Esophagus muscularis mucosa (tissue), 3 donors: Measurements from ENCODE around the gene FGF12.

Source experiments
- POLR2AphosphoS5 ChIP-seq, 2 donors: sonication (generic); formaldehyde crosslinking; IDR thresholded peaks; one replicate each; pipeline ENCODE4 v1.6.1; 2017; ENCODE audit warnings: antibody characterized with exemption in 2 of 2
- TF ChIP-seq, protein P1 (sequence below), 3 experiments: fragments of 200-600 bp in 2 of 3; fragments of 450-650 bp in 1 of 3; sonication (generic) in 2 of 3; IDR thresholded peaks; one replicate each; pipeline ENCODE4 v1.5.1; 2017 to 2019; ENCODE audit warnings: antibody characterized with exemption in 3 of 3, mild to moderate bottlenecking in 2 of 3, moderate library complexity in 1 of 3

DNA sequence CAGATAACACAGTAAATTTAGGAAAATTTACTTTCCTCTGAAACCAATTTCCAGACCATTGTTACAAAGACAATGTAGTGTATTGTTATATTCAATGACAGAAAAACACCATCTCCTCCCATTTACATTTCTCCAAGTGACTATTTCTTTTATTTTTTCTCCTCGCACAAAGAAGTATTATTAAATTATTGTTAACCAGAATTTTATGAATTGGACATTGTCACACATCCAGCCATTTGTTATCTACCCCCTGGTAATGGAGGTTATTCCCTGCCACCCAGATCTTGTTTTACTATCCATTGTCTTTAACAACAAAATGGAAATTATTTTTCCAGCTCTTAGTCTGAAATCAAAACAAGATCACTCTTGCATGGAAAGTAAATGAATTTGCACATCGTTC, 511.3 kb downstream of the FGF12 start:
- TF ChIP-seq, protein P1, sequence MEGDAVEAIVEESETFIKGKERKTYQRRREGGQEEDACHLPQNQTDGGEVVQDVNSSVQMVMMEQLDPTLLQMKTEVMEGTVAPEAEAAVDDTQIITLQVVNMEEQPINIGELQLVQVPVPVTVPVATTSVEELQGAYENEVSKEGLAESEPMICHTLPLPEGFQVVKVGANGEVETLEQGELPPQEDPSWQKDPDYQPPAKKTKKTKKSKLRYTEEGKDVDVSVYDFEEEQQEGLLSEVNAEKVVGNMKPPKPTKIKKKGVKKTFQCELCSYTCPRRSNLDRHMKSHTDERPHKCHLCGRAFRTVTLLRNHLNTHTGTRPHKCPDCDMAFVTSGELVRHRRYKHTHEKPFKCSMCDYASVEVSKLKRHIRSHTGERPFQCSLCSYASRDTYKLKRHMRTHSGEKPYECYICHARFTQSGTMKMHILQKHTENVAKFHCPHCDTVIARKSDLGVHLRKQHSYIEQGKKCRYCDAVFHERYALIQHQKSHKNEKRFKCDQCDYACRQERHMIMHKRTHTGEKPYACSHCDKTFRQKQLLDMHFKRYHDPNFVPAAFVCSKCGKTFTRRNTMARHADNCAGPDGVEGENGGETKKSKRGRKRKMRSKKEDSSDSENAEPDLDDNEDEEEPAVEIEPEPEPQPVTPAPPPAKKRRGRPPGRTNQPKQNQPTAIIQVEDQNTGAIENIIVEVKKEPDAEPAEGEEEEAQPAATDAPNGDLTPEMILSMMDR (IDR thresholded peaks at IDR 0.05) = no peak
- no peak for TF ChIP-seq POLR2AphosphoS5 (IDR thresholded peaks at IDR 0.05)
